ENCODE measurements around the gene FABP3.

FABP3 gene

DNA sequence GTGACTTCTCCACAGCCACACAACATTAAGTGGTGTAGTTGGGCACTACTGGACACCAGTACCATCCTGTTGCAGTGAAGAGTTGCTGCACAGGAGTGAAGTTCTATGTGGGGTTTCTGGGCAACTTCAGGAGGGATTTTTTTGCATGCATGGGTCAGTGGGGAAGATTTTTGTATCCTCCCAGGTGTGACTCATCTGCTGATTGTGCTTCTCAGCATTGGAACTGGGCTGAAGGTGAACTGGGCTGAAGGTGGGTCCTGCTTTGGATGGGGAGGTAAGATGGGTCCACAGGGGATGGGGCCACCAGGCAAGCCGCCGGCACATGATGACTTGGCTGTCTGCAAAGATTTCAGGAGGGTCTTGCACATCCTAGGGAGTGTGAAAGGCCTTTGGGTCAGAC is 42.8 kb upstream of the FABP3 start:
- no peak overlapping the region for H3K4me3 ChIP-seq (ENCODE audit: low read depth, low read length)
- TF ChIP-seq, protein P1, sequence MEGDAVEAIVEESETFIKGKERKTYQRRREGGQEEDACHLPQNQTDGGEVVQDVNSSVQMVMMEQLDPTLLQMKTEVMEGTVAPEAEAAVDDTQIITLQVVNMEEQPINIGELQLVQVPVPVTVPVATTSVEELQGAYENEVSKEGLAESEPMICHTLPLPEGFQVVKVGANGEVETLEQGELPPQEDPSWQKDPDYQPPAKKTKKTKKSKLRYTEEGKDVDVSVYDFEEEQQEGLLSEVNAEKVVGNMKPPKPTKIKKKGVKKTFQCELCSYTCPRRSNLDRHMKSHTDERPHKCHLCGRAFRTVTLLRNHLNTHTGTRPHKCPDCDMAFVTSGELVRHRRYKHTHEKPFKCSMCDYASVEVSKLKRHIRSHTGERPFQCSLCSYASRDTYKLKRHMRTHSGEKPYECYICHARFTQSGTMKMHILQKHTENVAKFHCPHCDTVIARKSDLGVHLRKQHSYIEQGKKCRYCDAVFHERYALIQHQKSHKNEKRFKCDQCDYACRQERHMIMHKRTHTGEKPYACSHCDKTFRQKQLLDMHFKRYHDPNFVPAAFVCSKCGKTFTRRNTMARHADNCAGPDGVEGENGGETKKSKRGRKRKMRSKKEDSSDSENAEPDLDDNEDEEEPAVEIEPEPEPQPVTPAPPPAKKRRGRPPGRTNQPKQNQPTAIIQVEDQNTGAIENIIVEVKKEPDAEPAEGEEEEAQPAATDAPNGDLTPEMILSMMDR (IDR thresholded peaks at IDR 0.05; ENCODE audit: control insufficient read depth, extremely low read depth, insufficient read depth), result no peak
- no peak for DNase-seq (ENCODE audit: low read depth)

GRCh38 chr1:31414980-31415370 is 42.1 kb upstream of the FABP3 start:
- H3K4me3 ChIP-seq (ENCODE audit: low read depth, low read length), result no peak overlapping the region
- TF ChIP-seq, protein P1 (IDR thresholded peaks at IDR 0.05; ENCODE audit: control insufficient read depth, extremely low read depth, insufficient read depth), result no peak
- no peak for DNase-seq (ENCODE audit: low read depth)

DNA sequence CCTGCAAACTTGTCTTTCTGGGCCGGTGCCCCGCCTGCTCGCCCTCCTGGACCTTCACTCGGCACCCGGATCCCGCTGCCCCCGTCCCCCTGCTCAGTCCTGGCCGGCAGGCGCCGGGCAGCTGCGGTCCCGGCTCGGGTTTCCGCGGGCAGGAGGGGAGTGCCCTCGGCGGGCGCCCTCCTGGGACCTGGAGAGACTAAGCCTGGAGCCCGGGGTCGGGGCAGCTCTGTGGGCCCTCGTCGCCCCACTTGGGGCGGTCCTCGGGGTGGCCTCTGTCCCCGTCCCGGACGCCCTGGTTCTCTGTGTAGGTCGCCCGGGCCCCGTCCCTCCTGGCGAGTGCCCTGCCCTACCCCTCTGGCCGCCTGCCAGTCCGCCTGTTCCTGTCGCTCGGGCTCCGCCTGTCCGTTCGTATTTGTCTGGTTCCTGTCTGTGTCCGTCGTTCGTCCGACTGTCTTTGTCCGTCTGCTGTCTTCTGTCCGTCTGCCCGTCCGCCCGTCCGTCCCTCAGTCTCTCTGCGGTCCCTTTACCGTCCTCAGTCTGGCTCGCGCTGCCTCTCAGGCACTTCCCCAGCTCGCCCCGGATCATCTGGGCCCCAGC is 40.6 kb upstream of the FABP3 start:
- TF ChIP-seq, protein P1 (IDR thresholded peaks at IDR 0.05; ENCODE audit: control insufficient read depth, extremely low read depth, insufficient read depth), result no peak
- no peak for DNase-seq (ENCODE audit: low read depth)
- peak overlapping the region; percentile 88 for H3K4me3 ChIP-seq (ENCODE audit: low read depth, low read length)

DNA sequence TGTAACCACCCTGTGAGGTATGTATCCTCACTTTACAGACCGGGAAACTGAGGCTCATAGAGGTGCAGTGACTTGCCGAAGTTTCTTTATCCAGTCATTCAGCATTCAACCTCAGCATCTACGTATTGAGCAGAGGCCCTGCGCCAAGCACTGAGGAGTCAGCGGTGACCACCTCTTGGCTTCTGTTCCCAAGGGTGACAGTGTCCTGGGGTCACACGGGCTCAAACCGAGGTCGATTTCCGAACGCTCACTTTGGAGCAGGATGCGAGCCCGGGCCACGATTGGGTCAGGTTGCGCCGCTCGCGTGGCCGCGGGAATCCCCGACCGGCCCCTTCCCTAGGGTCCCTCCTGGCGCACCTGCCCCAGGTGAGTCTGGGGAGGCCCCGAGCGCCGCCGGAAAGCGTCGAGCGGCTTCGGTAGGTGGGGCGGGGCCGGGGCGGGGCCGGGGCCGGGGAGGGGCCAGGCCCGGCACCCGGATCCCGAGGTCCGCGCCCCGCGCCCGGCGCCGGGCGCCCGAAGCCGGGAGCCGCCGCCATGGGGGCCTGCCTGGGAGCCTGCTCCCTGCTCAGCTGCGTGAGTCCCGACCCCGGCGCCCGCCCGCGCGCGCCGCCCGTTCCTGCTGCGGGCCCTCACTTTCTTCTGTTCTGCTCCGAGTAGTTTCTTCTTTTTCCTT is 40.0 kb upstream of the FABP3 start, which contains the start of gene SERINC2:
Gene SERINC2, plus strand, starts transcription at position 482 of the 673 bp plus-strand sequence. Its CDS starts 53 bp downstream, at position 535.
- H3K4me3 ChIP-seq (ENCODE audit: low read depth, low read length), result peak within 1 kb of the TSS; percentile 88
- no peak for DNase-seq (ENCODE audit: low read depth)
- TF ChIP-seq, protein P1 (IDR thresholded peaks at IDR 0.05; ENCODE audit: control insufficient read depth, extremely low read depth, insufficient read depth), result no peak

DNA sequence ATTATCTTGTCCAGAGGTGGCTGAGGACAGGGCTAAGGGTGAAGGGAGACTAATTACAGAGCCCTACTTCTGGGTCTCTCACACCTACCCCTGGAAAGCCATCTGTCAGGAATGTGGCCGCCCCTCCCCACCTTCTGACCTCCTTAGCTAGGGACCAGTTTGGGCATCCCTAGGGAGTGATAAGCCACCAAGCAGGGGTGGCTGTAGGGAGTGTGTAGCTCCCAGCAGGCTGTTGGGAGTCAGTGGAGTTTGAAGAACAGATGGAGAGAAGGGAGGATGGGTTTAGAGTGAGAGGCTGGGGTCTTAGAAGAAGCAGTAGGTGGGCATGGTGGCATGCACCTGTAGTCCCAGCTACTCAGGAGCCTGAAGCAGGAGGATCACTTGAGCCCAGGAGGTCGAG is 39.3 kb upstream of the FABP3 start:
- TF ChIP-seq, protein P1 (IDR thresholded peaks at IDR 0.05; ENCODE audit: control insufficient read depth, extremely low read depth, insufficient read depth), result no peak
- DNase-seq (ENCODE audit: low read depth), result no peak
- H3K4me3 ChIP-seq (ENCODE audit: low read depth, low read length), result peak overlapping the region; percentile 88

GRCh38 chr1:31410871-31411270 is 38.0 kb upstream of the FABP3 start:
- no peak for DNase-seq (ENCODE audit: low read depth)
- H3K4me3 ChIP-seq (ENCODE audit: low read depth, low read length), result no peak overlapping the region
- TF ChIP-seq, protein P1 (IDR thresholded peaks at IDR 0.05; ENCODE audit: control insufficient read depth, extremely low read depth, insufficient read depth), result no peak
